CD14-positive monocyte (primary cell): ENCODE data around the gene IGF2. TPM values are rescaled to one million over a fixed set of nuclear protein-coding genes. Genes with fewer than 3 reads are reported as not detected.
A peak's percentile ranks its signal among the peaks of the same experiment; 100 is the strongest.

Experiments
- DNase-seq, 3 donors: peaks; one replicate each; pipeline ENCODE4 v3.0.0-alpha.2; 2011 to 2022
- H2AFZ ChIP-seq: 2 replicates; pipeline ENCODE4 v1.6.0; 2012; ENCODE audit warnings: mild to moderate bottlenecking, low read depth, low read length, inconsistent platforms; ENCODE audit not compliant: insufficient read depth, poor library complexity, severe bottlenecking
- H3K27ac ChIP-seq, 2 donors: 1 replicate in 1 of 2; 2 replicates in 1 of 2; pipeline ENCODE4 v1.5.1; 2012 to 2013; ENCODE audit warnings: low read length in 2 of 2, control low read depth in 1 of 2, inconsistent platforms in 1 of 2, low read depth in 1 of 2, mild to moderate bottlenecking in 1 of 2
- H3K27me3 ChIP-seq, 2 donors: one replicate each; pipeline versions ENCODE4 v1.6.0 to v1.6.1; 2011 to 2013; ENCODE audit warnings: low read length in 2 of 2; ENCODE audit not compliant: control insufficient read depth in 2 of 2, insufficient read depth in 2 of 2
- H3K36me3 ChIP-seq, 2 donors: replicated peaks in 1 of 2; 1 replicate in 1 of 2; 2 replicates in 1 of 2; pipeline versions ENCODE4 v1.5.1 to v1.6.1; 2012 to 2013; ENCODE audit warnings: low read length in 2 of 2, control low read depth in 1 of 2, inconsistent platforms in 1 of 2, mild to moderate bottlenecking in 1 of 2; ENCODE audit not compliant: insufficient read depth in 2 of 2, control insufficient read depth in 1 of 2
- H3K4me1 ChIP-seq, 2 donors: 1 replicate in 1 of 2; 2 replicates in 1 of 2; pipeline versions ENCODE4 v1.5.1 to v1.6.1; 2012 to 2013; ENCODE audit warnings: low read length in 2 of 2, control low read depth in 1 of 2, inconsistent platforms in 1 of 2, mild to moderate bottlenecking in 1 of 2, moderate library complexity in 1 of 2; ENCODE audit not compliant: insufficient read depth in 2 of 2, control insufficient read depth in 1 of 2
- H3K4me2 ChIP-seq: replicated peaks from 2 replicates; pipeline ENCODE3; 2012; ENCODE audit warnings: low read length, moderate library complexity, mild to moderate bottlenecking; ENCODE audit not compliant: poor library complexity, severe bottlenecking; ENCODE audit errors: extremely low read depth
- H3K4me3 ChIP-seq, 3 experiments: fragments of 200-600 bp in 1 of 3; sonication (generic) in 1 of 3; replicated peaks in 1 of 3; 1 replicate in 2 of 3; 2 replicates in 1 of 3; pipeline ENCODE4 v1.5.1; 2011 to 2013; ENCODE audit warnings: low read length in 3 of 3, mild to moderate bottlenecking in 3 of 3, control low read depth in 2 of 3, low read depth in 2 of 3, inconsistent platforms in 1 of 3, moderate library complexity in 1 of 3
- H3K79me2 ChIP-seq: 2 replicates; pipeline ENCODE4 v1.6.0; 2012; ENCODE audit warnings: mild to moderate bottlenecking, control low read depth, inconsistent platforms, low read length, moderate library complexity; ENCODE audit not compliant: insufficient read depth
- H3K9ac ChIP-seq: 2 replicates; pipeline ENCODE4 v1.6.0; 2017; ENCODE audit warnings: low read length, mild to moderate bottlenecking; ENCODE audit not compliant: insufficient read depth, poor library complexity, severe bottlenecking
- H3K9me3 ChIP-seq, 2 donors: replicated peaks in 1 of 2; 1 replicate in 1 of 2; 2 replicates in 1 of 2; pipeline versions ENCODE4 v1.5.1 to v1.6.1; 2012 to 2013; ENCODE audit warnings: low read length in 2 of 2, control low read depth in 1 of 2; ENCODE audit not compliant: control insufficient read depth in 1 of 2, insufficient read depth in 1 of 2
- H4K20me1 ChIP-seq: 2 replicates; pipeline ENCODE4 v1.6.0; 2012; ENCODE audit warnings: mild to moderate bottlenecking, low read length, control low read depth, moderate library complexity; ENCODE audit not compliant: insufficient read depth
- H3K27ac Mint-ChIP-seq, 7 donors: one replicate each; pipeline ENCODE4 v1.8.0; 2020; ENCODE audit warnings: mild to moderate bottlenecking in 7 of 7, mixed read lengths in 7 of 7, moderate library complexity in 6 of 7, inconsistent platforms in 2 of 7
- H3K27me3 Mint-ChIP-seq, 3 donors: one replicate each; pipeline ENCODE4 v1.8.0; 2021 to 2022; ENCODE audit warnings: low read depth in 3 of 3, mild to moderate bottlenecking in 3 of 3, mixed read lengths in 3 of 3, moderate library complexity in 3 of 3, inconsistent platforms in 1 of 3
- H3K36me3 Mint-ChIP-seq, 2 donors: one replicate each; pipeline ENCODE4 v1.8.0; 2020; ENCODE audit warnings: mixed read lengths in 2 of 2, inconsistent platforms in 1 of 2, mild to moderate bottlenecking in 1 of 2
- H3K4me1 Mint-ChIP-seq: one replicate; pipeline ENCODE4 v1.8.0; 2020; ENCODE audit warnings: mild to moderate bottlenecking, mixed read lengths
- H3K4me3 Mint-ChIP-seq, 2 donors: one replicate each; pipeline ENCODE4 v1.8.0; 2020; ENCODE audit warnings: mild to moderate bottlenecking in 2 of 2, mixed read lengths in 2 of 2, moderate library complexity in 1 of 2
- H3K9me3 Mint-ChIP-seq, 7 donors: one replicate each; pipeline ENCODE4 v1.8.0; 2020 to 2022; ENCODE audit warnings: mixed read lengths in 7 of 7, mild to moderate bottlenecking in 6 of 7, moderate library complexity in 6 of 7, inconsistent platforms in 2 of 7
- WGBS: methylation state at CpG from one replicate; pipeline ENCODE4 v1.1.5; 2013; ENCODE audit warnings: missing lambda C conversion rate; ENCODE audit not compliant: insufficient coverage; 5-methylcytosine and 5-hydroxymethylcytosine counted together
- intact Hi-C, 2 donors: fragments of 100-400 bp; cut with micrococcal nuclease; formaldehyde crosslinking; loops; one replicate each; pipeline versions ENCODE4 v1.15.0 to v1.15.1; 2023
- polyA plus RNA-seq, 3 donors: library from polyadenylated mRNA; depleted of rRNA in 1 of 3; unstranded in 2 of 3; stranded (reverse) in 1 of 3; fragments of 300-500 nt in 2 of 3; fragments of >200 nt in 1 of 3; fragmentation: Illumina TruSeq in 2 of 3; gene quantifications; 1 replicate in 2 of 3; 2 replicates in 1 of 3; pipeline ENCODE4 v1.2.3, GENCODE V29; 2012 to 2021
- TF ChIP-seq, protein P1 (sequence below): fragments of 200-600 bp; IDR thresholded peaks from one replicate; pipeline ENCODE4 v1.8.0; 2022; ENCODE audit warnings: antibody characterized with exemption, mild to moderate bottlenecking

The IGF2 gene
- polyA plus RNA-seq, 3 donors, result not detected

DNA sequence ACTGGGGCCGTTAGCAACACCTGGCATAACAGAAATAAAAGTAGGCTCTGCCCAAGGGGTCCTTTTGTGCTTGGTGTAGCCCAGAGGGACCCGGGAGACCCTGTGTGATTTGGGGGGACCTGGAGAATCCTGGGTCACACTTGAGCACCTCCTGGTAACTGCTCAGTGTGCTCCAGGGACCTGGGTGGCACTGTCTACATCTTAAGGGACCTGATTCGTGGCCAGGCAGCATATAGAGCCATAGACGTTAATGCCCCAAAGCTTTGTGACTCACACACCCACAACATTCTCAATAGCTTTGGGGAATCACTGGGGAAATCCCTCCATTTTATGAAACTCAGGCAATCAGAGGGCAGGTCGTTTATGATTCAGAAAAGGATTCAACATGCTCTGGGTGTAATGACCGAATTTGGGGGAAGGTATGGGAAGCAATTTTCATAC, 3.6 kb upstream of the IGF2 start:
- Histone ChIP-seq H3K4me2 (no peak overlapping the region), H3K9ac (no peak overlapping the region), H3K4me1 (no peaks in the 10 kb centered on the region), H3K36me3 (no peaks in the 10 kb centered on the region), H3K4me3 (no peak overlapping the region), H3K27me3 (peaks cover 38 to 85% of the 10 kb centered on the region in 2 donors), H3K27ac (no peak overlapping the region), H2AFZ (no peak overlapping the region), H3K9me3 (peaks cover 0 to 19% of the 10 kb centered on the region in 2 donors), H4K20me1 (no peaks in the 10 kb centered on the region), H3K79me2 (no peaks in the 10 kb centered on the region)
- DNase-seq, result peak in 1 of 3 donors; percentile 59
- intact Hi-C loops, result no loop called here
- Mint-ChIP-seq H3K27me3 (peaks cover 74 to 93% (median 79%) of the 10 kb centered on the region in 3 donors), H3K27ac (peak overlapping the region in 1 of 7 donors; percentile 45), H3K36me3 (no peaks in the 10 kb centered on the region), H3K4me1 (peaks cover 3% of the 10 kb centered on the region), H3K9me3 (peaks cover 0 to 17% (median 4%) of the 10 kb centered on the region in 7 donors), H3K4me3 (peak overlapping the region in 1 of 2 donors; percentile 68)
- TF ChIP-seq, protein P1, sequence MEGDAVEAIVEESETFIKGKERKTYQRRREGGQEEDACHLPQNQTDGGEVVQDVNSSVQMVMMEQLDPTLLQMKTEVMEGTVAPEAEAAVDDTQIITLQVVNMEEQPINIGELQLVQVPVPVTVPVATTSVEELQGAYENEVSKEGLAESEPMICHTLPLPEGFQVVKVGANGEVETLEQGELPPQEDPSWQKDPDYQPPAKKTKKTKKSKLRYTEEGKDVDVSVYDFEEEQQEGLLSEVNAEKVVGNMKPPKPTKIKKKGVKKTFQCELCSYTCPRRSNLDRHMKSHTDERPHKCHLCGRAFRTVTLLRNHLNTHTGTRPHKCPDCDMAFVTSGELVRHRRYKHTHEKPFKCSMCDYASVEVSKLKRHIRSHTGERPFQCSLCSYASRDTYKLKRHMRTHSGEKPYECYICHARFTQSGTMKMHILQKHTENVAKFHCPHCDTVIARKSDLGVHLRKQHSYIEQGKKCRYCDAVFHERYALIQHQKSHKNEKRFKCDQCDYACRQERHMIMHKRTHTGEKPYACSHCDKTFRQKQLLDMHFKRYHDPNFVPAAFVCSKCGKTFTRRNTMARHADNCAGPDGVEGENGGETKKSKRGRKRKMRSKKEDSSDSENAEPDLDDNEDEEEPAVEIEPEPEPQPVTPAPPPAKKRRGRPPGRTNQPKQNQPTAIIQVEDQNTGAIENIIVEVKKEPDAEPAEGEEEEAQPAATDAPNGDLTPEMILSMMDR, result no peak
- WGBS, result 4% methylated on average over 6 of the region's 6 CpGs

DNA sequence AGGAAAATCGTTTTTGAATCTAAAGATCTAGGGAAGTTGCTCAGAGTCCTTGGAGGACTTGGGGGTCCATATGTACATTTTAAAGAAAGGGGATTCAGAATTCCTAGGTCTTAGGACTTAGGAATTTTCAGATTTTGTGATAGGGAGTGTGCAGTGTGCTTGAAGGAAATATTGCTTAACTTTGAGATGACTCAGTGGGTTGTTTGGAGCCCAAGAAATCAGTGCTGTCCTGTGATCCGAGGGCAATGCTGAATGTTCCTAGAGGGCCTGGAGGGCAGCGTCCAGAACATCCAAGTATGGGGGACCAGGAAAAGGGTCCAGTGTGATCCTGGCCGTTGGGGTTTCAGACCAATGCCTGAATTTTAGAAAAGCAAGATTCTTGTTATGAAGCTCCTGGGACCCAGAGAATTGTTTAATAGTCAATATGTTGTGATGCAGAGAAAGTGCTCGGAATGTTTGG, 3.1 kb upstream of the IGF2 start:
- Histone ChIP-seq H3K4me1 (no peaks in the 10 kb centered on the region), H3K4me3 (no peak overlapping the region), H3K4me2 (no peak overlapping the region), H3K79me2 (no peaks in the 10 kb centered on the region), H3K36me3 (no peaks in the 10 kb centered on the region), H4K20me1 (no peaks in the 10 kb centered on the region), H3K27ac (no peak overlapping the region), H3K9me3 (peaks cover 0 to 23% of the 10 kb centered on the region in 2 donors), H3K27me3 (peaks cover 38 to 86% of the 10 kb centered on the region in 2 donors), H2AFZ (no peak overlapping the region), H3K9ac (no peak overlapping the region)
- peaks cover 0 to 17% (median 4%) of the 10 kb centered on the region in 7 donors for H3K9me3 Mint-ChIP-seq
- peaks cover 78 to 93% (median 79%) of the 10 kb centered on the region in 3 donors for H3K27me3 Mint-ChIP-seq
- TF ChIP-seq, protein P1, result no peak
- WGBS, result 19% methylated on average over 5 of the region's 5 CpGs
- H3K27ac Mint-ChIP-seq, result peak overlapping the region in 1 of 7 donors; percentile 36
- no peaks in the 10 kb centered on the region for H3K36me3 Mint-ChIP-seq
- H3K4me3 Mint-ChIP-seq, result peak overlapping the region in 1 of 2 donors; percentile 68
- H3K4me1 Mint-ChIP-seq, result peaks cover 5% of the 10 kb centered on the region
- intact Hi-C loops, result no loop called here
- peak in 1 of 3 donors; percentile 20 for DNase-seq
